ENCODE results near the gene IFTAP. TPM values are rescaled to one million over a fixed set of nuclear protein-coding genes. Genes with fewer than 3 reads are reported as not detected.

Gene IFTAP
- total and polyA plus RNA-seq, 10 of the 15 experiments (the other 5 are each of a cell fraction or from before 2014, with no cell fraction given) = 0.32 to 1.0 (median 0.63) TPM; not detected in 2

DNA sequence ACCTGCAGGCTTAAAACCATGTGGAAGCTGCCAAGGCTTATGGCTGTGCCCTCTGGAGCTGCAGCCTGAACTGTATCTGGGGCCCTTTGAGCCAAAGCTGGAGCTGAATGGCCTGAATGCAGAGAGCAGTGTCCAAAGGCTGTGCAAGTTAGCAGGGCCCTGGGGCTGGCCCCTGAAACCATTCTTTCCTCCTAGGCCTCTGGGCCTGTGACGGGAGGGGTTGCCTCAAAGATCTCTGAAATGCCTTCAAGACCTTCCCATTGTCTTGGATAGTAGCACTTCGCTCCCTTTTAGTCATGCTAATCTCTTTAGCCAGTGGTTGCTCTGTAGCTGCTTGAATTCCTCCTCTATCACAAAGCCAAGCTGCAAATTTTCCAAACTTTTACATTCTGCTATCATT, 12.8 kb upstream of the IFTAP start:
- 19% methylated on average over 2 of the region's 2 CpGs for WGBS (ENCODE audit: insufficient coverage, insufficient replicate concordance, low lambda C conversion rate, missing lambda C conversion rate)
- RAD21 ChIA-PET (ENCODE audit: unreplicated experiment) = no interaction called here
- no TSS peak for BruUV-seq (replicated peaks)
- no peak overlapping the region for H3K4me3 ChIP-seq
- POLR2A ChIA-PET = no interaction called here
- FAIRE-seq (no peak), DNase-seq (ENCODE audit: low read depth, low spot score) (no peak), ATAC-seq (no peak)
- no peak overlapping the region for H3K9ac ChIP-seq (ENCODE audit: control insufficient read depth, insufficient read depth, low read length)
- H4K20me1 ChIP-seq (ENCODE audit: control insufficient read depth, insufficient read depth) = no peaks in the 10 kb centered on the region
- intact Hi-C loops (cut with micrococcal nuclease; ENCODE audit: unreplicated experiment) (no loop called here), in situ Hi-C loops (cut with MboI) (no loop called here)
- H3K27ac ChIP-seq (ENCODE audit: control insufficient read depth, insufficient read depth) = no peak overlapping the region
- CTCF ChIA-PET = no interaction called here
- TF ChIP-seq CBFB (IDR thresholded peaks at IDR 0.05; ENCODE audit: low read depth) (no peak), IKZF2 (IDR thresholded peaks at IDR 0.05) (no peak), ZNF274 (IDR thresholded peaks at IDR 0.05; ENCODE audit: insufficient read depth, insufficient read length) (no peak), RUNX3 (IDR thresholded peaks at IDR 0.05; ENCODE audit: low read length) (no peak), NBN (IDR thresholded peaks at IDR 0.05) (no peak), PAX8 (IDR thresholded peaks at IDR 0.05) (no peak), SMAD5 (IDR thresholded peaks at IDR 0.05; ENCODE audit: low read depth) (no peak), SMC3 (IDR thresholded peaks at IDR 0.05; ENCODE audit: borderline replicate concordance, low read length) (no peak), FOXM1 (IDR thresholded peaks at IDR 0.05; ENCODE audit: low read depth, low read length) (no peak), HCFC1 (IDR thresholded peaks at IDR 0.05; ENCODE audit: low read length) (no peak), STAT3 (IDR thresholded peaks at IDR 0.05; ENCODE audit: low read depth, low read length) (no peak), POLR2AphosphoS5 (IDR thresholded peaks at IDR 0.05; ENCODE audit: low read length) (no peak), CREM (IDR thresholded peaks at IDR 0.05; ENCODE audit: low read depth) (no peak)
- TF ChIP-seq, protein P1, sequence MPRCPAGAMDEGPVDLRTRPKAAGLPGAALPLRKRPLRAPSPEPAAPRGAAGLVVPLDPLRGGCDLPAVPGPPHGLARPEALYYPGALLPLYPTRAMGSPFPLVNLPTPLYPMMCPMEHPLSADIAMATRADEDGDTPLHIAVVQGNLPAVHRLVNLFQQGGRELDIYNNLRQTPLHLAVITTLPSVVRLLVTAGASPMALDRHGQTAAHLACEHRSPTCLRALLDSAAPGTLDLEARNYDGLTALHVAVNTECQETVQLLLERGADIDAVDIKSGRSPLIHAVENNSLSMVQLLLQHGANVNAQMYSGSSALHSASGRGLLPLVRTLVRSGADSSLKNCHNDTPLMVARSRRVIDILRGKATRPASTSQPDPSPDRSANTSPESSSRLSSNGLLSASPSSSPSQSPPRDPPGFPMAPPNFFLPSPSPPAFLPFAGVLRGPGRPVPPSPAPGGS (IDR thresholded peaks at IDR 0.05; ENCODE audit: borderline replicate concordance, insufficient read depth, low read depth, low read length, poor library complexity, severe bottlenecking) = no peak
- TF ChIP-seq, protein P2, sequence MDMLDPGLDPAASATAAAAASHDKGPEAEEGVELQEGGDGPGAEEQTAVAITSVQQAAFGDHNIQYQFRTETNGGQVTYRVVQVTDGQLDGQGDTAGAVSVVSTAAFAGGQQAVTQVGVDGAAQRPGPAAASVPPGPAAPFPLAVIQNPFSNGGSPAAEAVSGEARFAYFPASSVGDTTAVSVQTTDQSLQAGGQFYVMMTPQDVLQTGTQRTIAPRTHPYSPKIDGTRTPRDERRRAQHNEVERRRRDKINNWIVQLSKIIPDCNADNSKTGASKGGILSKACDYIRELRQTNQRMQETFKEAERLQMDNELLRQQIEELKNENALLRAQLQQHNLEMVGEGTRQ (IDR thresholded peaks at IDR 0.05; ENCODE audit: borderline replicate concordance, low read depth, low read length) = no peak
- SMC1A ChIA-PET (ENCODE audit: uncharacterized antibody, unreplicated experiment) = no interaction called here
- H3K36me3 ChIP-seq (ENCODE audit: control insufficient read depth in 2 of 2, insufficient read depth in 2 of 2, low read length in 1 of 2) = no peaks in the 10 kb centered on the region
- no peaks in the 10 kb centered on the region for H3K79me2 ChIP-seq (ENCODE audit: control insufficient read depth, insufficient read depth, low read length)
- H3K9me3 ChIP-seq (replicated peaks; ENCODE audit: control insufficient read depth, insufficient read depth, low read length) = peaks cover 2% of the 10 kb centered on the region; the same call in 1 of the 3 replicates
- no peak overlapping the region for H3K4me2 ChIP-seq (ENCODE audit: control insufficient read depth, insufficient read depth)
- no peaks in the 10 kb centered on the region for H3K4me1 ChIP-seq (ENCODE audit: control insufficient read depth, insufficient read depth, low read length)
- H2AFZ ChIP-seq (ENCODE audit: control insufficient read depth, low read depth, low read length) = no peak overlapping the region
- H3K27me3 ChIP-seq (replicated peaks in 1 of 2; ENCODE audit: control insufficient read depth in 2 of 2, insufficient read depth in 2 of 2, low read length in 1 of 2) = no peaks in the 10 kb centered on the region
